Activated CD8-positive, alpha-beta memory T cell treated with anti-CD3 and anti-CD28 coated beads, Interleukin-2, amount 50 U/mL, for 24 hours (primary cell): ENCODE measurements around the gene RBM15B.

ENCODE experiments used
- DNase-seq: peaks from one replicate; pipeline ENCODE4 v3.0.0-alpha.2; 2020; ENCODE audit errors: extremely low read depth

RBM15B gene

DNA sequence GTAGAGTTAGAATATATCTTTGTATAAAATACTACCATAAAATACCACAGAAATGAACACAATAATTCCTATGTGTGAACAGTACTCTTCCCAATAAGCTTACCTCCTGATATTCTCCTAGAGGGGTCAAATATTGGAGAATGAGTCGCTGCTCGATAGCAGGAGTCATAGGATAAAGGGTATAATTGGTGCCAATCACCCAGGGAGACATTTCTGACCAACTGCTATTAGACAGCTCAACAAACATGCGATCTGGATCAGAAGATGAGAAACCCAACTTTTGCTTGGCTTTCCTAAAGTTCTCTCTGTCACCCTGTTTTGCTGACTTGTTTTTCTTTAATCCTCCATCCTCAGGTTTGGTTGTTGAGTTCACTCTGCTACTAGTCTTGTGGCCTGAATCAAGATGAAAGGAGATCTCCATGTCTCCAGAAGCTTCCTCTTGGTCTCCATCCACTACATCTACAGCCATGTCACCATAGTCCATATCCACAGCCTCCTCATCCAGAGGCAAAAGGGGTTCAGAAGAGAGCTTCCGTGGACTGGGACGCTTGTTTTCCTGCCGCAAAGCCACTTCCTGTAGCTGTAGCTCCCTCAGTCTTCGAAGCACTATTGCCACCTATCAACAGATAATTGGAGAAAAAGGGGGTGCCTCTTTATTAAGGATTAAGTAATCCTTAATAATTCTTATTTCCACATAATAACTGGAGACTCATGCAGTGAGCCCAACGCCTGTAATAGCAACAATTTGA, 50.4 kb downstream of the RBM15B start:
- no peak for DNase-seq

DNA sequence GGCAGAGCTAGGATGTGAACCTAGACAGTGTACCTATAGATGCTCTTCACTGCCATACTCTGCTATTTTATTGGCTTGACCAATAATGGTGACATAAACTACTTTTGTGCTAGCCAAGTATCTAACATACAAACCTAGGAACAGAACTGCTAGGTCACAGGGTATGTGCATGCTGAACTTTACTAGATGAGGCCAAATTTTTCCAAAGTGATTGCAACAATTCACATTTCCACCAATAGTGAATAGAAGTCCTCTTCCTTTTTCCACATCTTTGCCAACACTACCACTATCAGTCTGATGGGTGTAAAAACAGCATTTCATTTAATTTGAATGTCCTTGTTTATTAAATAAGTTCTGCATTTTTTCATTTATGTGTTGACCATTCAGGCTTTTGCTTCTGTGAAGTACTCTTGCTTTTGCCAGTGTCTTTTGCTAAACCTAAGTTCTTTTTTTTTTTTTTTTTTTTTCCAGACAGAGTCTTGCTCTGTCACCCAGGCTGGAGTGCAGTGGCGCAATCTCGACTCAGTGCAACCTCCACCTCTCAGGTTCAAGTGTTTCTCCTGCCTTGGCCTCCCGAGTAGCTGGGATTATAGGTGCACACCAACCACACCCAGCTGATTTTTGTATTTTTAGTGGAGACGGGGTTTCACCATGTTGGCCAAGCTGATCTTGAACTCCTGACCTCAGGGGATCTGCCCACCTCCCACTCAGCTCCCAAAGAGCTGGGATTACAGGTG, 54.6 kb downstream of the RBM15B start:
- no peak for DNase-seq
